ENCODE results near the gene AMBP.

- TF ChIP-seq CTCF (IDR thresholded peaks at IDR 0.05) (no peak), RARB (CRISPR knock-in tag; IDR thresholded peaks at IDR 0.05) (no peak), NFE2L2 (conservative IDR thresholded peaks at IDR 0.05; ENCODE audit: low read length) (no peak), RAD21 (conservative IDR thresholded peaks at IDR 0.05 in 1 of 2, IDR thresholded peaks at IDR 0.05 in 1 of 2) (peak in 1 of 2 experiments; percentile 45; a peak in 2 of 5 replicates), MYC (IDR thresholded peaks at IDR 0.05; ENCODE audit: borderline replicate concordance, low read length) (no peak), EP300 (IDR thresholded peaks at IDR 0.05) (no peak), REST (IDR thresholded peaks at IDR 0.05) (no peak), CEBPB (IDR thresholded peaks at IDR 0.05) (no peak), NR3C1 (IDR thresholded peaks at IDR 0.05) (no peak), POLR2A (IDR thresholded peaks at IDR 0.05; ENCODE audit: low read length) (no peak), ESRRA (IDR thresholded peaks at IDR 0.05; ENCODE audit: borderline replicate concordance, low read length) (no peak)
Observed at GRCh38 chr9:114047717-114048116, 30.4 kb downstream of the AMBP start.

Measured in A549 (cell line).